Neural crest cell (in vitro differentiated cells): ENCODE results near the gene MAP4K4. TPM values are rescaled to one million over a fixed set of nuclear protein-coding genes. Genes with fewer than 3 reads are reported as not detected.

Experiments used
- DNase-seq: peaks from one replicate; pipeline ENCODE4 v3.0.0; 2021; ENCODE audit warnings: low read depth, mixed read lengths, low spot score
- H3K27ac Mint-ChIP-seq: one replicate; pipeline ENCODE4 v1.8.0; 2021; ENCODE audit warnings: mild to moderate bottlenecking, mixed read lengths; ENCODE audit not compliant: unreplicated experiment
- H3K27me3 Mint-ChIP-seq: 2 replicates; pipeline ENCODE4 v1.8.0; 2021; ENCODE audit warnings: low read depth, mild to moderate bottlenecking, mixed read lengths
- H3K36me3 Mint-ChIP-seq: 2 replicates; pipeline ENCODE4 v1.8.0; 2021; ENCODE audit warnings: low read depth, mild to moderate bottlenecking, mixed read lengths
- H3K4me1 Mint-ChIP-seq: 2 replicates; pipeline ENCODE4 v1.8.0; 2021; ENCODE audit warnings: mixed read lengths
- H3K4me3 Mint-ChIP-seq: one replicate; pipeline ENCODE4 v1.8.0; 2021; ENCODE audit warnings: mild to moderate bottlenecking, mixed read lengths
- H3K9me3 Mint-ChIP-seq: 2 replicates; pipeline ENCODE4 v1.8.0; 2021; ENCODE audit warnings: mixed read lengths
- CTCF ChIP-seq: fragments of 200-600 bp; sonication (generic); conservative IDR thresholded peaks from 2 replicates; pipeline ENCODE4 v1.5.0; 2021; ENCODE audit warnings: antibody characterized with exemption, mild to moderate bottlenecking
- total RNA-seq: library from RNA; stranded (reverse); gene quantifications from 2 replicates; pipeline ENCODE4 v1.2.1, GENCODE V29; 2021

Gene MAP4K4
- total RNA-seq, 1 donor from 2014 or later: 209 TPM

GRCh38 chr2:101777337-101777736 is 79.8 kb downstream of the MAP4K4 start:
- H3K27ac Mint-ChIP-seq: no peak overlapping the region
- H3K36me3 Mint-ChIP-seq: no peaks in the 10 kb centered on the region
- TF ChIP-seq CTCF: no peak
- DNase-seq: no peak
- H3K27me3 Mint-ChIP-seq: no peaks in the 10 kb centered on the region
- H3K4me3 Mint-ChIP-seq: no peak overlapping the region
- H3K4me1 Mint-ChIP-seq: peaks cover 85% of the 10 kb centered on the region
- no peaks in the 10 kb centered on the region for H3K9me3 Mint-ChIP-seq

- no peak for DNase-seq
- H3K9me3 Mint-ChIP-seq: no peaks in the 10 kb centered on the region
- no peaks in the 10 kb centered on the region for H3K27me3 Mint-ChIP-seq
- H3K4me1 Mint-ChIP-seq: peaks cover 83% of the 10 kb centered on the region
- H3K36me3 Mint-ChIP-seq: no peaks in the 10 kb centered on the region
- no peak for TF ChIP-seq CTCF
- peak overlapping the region; percentile 23 for H3K4me3 Mint-ChIP-seq
- H3K27ac Mint-ChIP-seq: no peak overlapping the region
Measured at GRCh38 chr2:101778102-101778501, 80.6 kb downstream of the MAP4K4 start.

GRCh38 chr2:101779190-101779589 is 81.7 kb downstream of the MAP4K4 start:
- Mint-ChIP-seq H3K27ac (no peak overlapping the region), H3K4me1 (peaks cover 74% of the 10 kb centered on the region), H3K27me3 (no peaks in the 10 kb centered on the region), H3K9me3 (no peaks in the 10 kb centered on the region), H3K36me3 (no peaks in the 10 kb centered on the region), H3K4me3 (no peak overlapping the region)
- no peak for TF ChIP-seq CTCF
- DNase-seq: no peak

GRCh38 chr2:101779656-101780055 is 82.1 kb downstream of the MAP4K4 start:
- peaks cover 71% of the 10 kb centered on the region for H3K4me1 Mint-ChIP-seq
- no peaks in the 10 kb centered on the region for H3K27me3 Mint-ChIP-seq

GRCh38 chr2:101781326-101781725 is 83.8 kb downstream of the MAP4K4 start:
- DNase-seq: no peak

More at GRCh38 chr2:101779656-101780055, 82.1 kb downstream of the MAP4K4 start:
- no peak for TF ChIP-seq CTCF
- Mint-ChIP-seq H3K36me3 (no peaks in the 10 kb centered on the region), H3K4me3 (no peak overlapping the region), H3K9me3 (no peaks in the 10 kb centered on the region), H3K27ac (peak overlapping the region; percentile 39)
- no peak for DNase-seq

More at GRCh38 chr2:101781326-101781725, 83.8 kb downstream of the MAP4K4 start:
- no peaks in the 10 kb centered on the region for H3K9me3 Mint-ChIP-seq
- no peaks in the 10 kb centered on the region for H3K27me3 Mint-ChIP-seq
- peaks cover 56% of the 10 kb centered on the region for H3K4me1 Mint-ChIP-seq
- H3K27ac Mint-ChIP-seq: peak overlapping the region; percentile 85
- TF ChIP-seq CTCF: no peak
- H3K4me3 Mint-ChIP-seq: peak overlapping the region; percentile 47
- H3K36me3 Mint-ChIP-seq: no peaks in the 10 kb centered on the region
